Mesendoderm (in vitro differentiated cells): ENCODE measurements around the gene DDOST.

Experiments used
- DNase-seq: peaks from one replicate; pipeline ENCODE4 v3.0.0; 2013
- H2AK5ac ChIP-seq: 2 replicates; pipeline ENCODE4 v1.6.1; 2013; ENCODE audit warnings: low read length, inconsistent platforms
- H2BK120ac ChIP-seq: 2 replicates; pipeline ENCODE4 v1.6.1; 2013; ENCODE audit warnings: low read depth, mild to moderate bottlenecking, low read length, moderate library complexity, mixed read lengths
- H2BK15ac ChIP-seq: replicated peaks from 2 replicates; pipeline ENCODE4 v1.6.1; 2013; ENCODE audit warnings: low read depth, mild to moderate bottlenecking, moderate library complexity
- H2BK5ac ChIP-seq: 2 replicates; pipeline ENCODE4 v1.6.1; 2013; ENCODE audit warnings: low read length, inconsistent platforms
- H3K18ac ChIP-seq: 2 replicates; pipeline ENCODE4 v1.6.1; 2013; ENCODE audit warnings: mild to moderate bottlenecking, low read length, mixed read lengths
- H3K23ac ChIP-seq: one replicate; pipeline ENCODE4 v1.6.1; 2013; ENCODE audit warnings: low read length
- H3K27ac ChIP-seq: 2 replicates; pipeline ENCODE4 v1.5.1; 2013; ENCODE audit warnings: low read depth, mild to moderate bottlenecking, inconsistent platforms, low read length, moderate library complexity
- H3K27me3 ChIP-seq: 2 replicates; pipeline ENCODE4 v1.6.1; 2013; ENCODE audit warnings: low read length, control low read depth, mild to moderate bottlenecking, inconsistent platforms; ENCODE audit not compliant: insufficient read depth, poor library complexity
- H3K36me3 ChIP-seq: 2 replicates; pipeline ENCODE4 v1.6.1; 2013; ENCODE audit warnings: low read length, inconsistent platforms; ENCODE audit not compliant: control insufficient read depth, insufficient read depth
- H3K4ac ChIP-seq: one replicate; pipeline ENCODE4 v1.6.1; 2013; ENCODE audit warnings: low read depth, mild to moderate bottlenecking, low read length, moderate library complexity
- H3K4me1 ChIP-seq: 2 replicates; pipeline ENCODE4 v1.6.1; 2013; ENCODE audit warnings: low read depth, low read length, inconsistent platforms; ENCODE audit not compliant: control insufficient read depth
- H3K4me2 ChIP-seq: 2 replicates; pipeline ENCODE4 v1.6.1; 2013; ENCODE audit warnings: low read length
- H3K4me3 ChIP-seq: 2 replicates; pipeline ENCODE4 v1.5.1; 2013; ENCODE audit warnings: mild to moderate bottlenecking, low read length
- H3K56ac ChIP-seq: one replicate; pipeline ENCODE4 v1.6.1; 2013; ENCODE audit warnings: low read length
- H3K79me1 ChIP-seq: 2 replicates; pipeline ENCODE4 v1.6.1; 2013; ENCODE audit warnings: low read length, inconsistent platforms
- H3K79me2 ChIP-seq: 2 replicates; pipeline ENCODE4 v1.6.1; 2013; ENCODE audit warnings: mild to moderate bottlenecking, low read length; ENCODE audit not compliant: control insufficient read depth, insufficient read depth
- H3K9ac ChIP-seq: 2 replicates; pipeline ENCODE4 v1.6.1; 2013; ENCODE audit warnings: low read length, inconsistent platforms
- H4K5ac ChIP-seq: one replicate; pipeline ENCODE4 v1.6.1; 2013; ENCODE audit warnings: low read length
- H4K8ac ChIP-seq: one replicate; pipeline ENCODE4 v1.6.1; 2013; ENCODE audit warnings: low read depth, mild to moderate bottlenecking, control low read depth, low read length, moderate library complexity
- WGBS: extraction: QIAGEN DNeasy Blood & Tissue Kit; methylation state at CpG from one replicate; pipeline ENCODE4 v1.1.7; 2013; ENCODE audit warnings: low lambda C conversion rate, missing lambda C conversion rate; ENCODE audit not compliant: insufficient coverage; ENCODE audit errors: extremely low coverage; 5-methylcytosine and 5-hydroxymethylcytosine counted together

Gene DDOST

GRCh38 chr1:20648438-20648837, 12.7 kb downstream of the DDOST start:
- H3K4me1 ChIP-seq = no peaks in the 10 kb centered on the region
- no peak overlapping the region for H3K4me2 ChIP-seq
- H4K5ac ChIP-seq = no peak overlapping the region
- H2BK5ac ChIP-seq = no peak overlapping the region
- no peak overlapping the region for H4K8ac ChIP-seq
- no peak overlapping the region for H3K4ac ChIP-seq
- H3K23ac ChIP-seq = no peak overlapping the region
- no peak overlapping the region for H3K4me3 ChIP-seq
- no peaks in the 10 kb centered on the region for H3K79me1 ChIP-seq
- peaks cover 13% of the 10 kb centered on the region for H3K36me3 ChIP-seq
- no peak overlapping the region for H3K9ac ChIP-seq
- no peak for DNase-seq
- H3K56ac ChIP-seq = no peak overlapping the region
- H2BK120ac ChIP-seq = no peak overlapping the region
- no peak overlapping the region for H2AK5ac ChIP-seq
- H3K18ac ChIP-seq = no peak overlapping the region
- no peaks in the 10 kb centered on the region for H3K27me3 ChIP-seq
- H3K79me2 ChIP-seq = no peaks in the 10 kb centered on the region
- no peak overlapping the region for H3K27ac ChIP-seq
- no peak overlapping the region for H2BK15ac ChIP-seq
- no CpG with 5 or more reads among the region's 13 CpGs for WGBS

- Histone ChIP-seq H3K4ac (no peak overlapping the region), H4K5ac (no peak overlapping the region), H2BK5ac (no peak overlapping the region), H3K18ac (no peak overlapping the region), H2BK15ac (no peak overlapping the region), H3K4me2 (no peak overlapping the region), H3K36me3 (peaks cover 8% of the 10 kb centered on the region), H2AK5ac (no peak overlapping the region), H2BK120ac (no peak overlapping the region), H4K8ac (no peak overlapping the region), H3K4me3 (no peak overlapping the region), H3K23ac (no peak overlapping the region), H3K4me1 (no peaks in the 10 kb centered on the region), H3K27me3 (no peaks in the 10 kb centered on the region), H3K9ac (no peak overlapping the region), H3K79me2 (no peaks in the 10 kb centered on the region), H3K79me1 (no peaks in the 10 kb centered on the region), H3K56ac (no peak overlapping the region), H3K27ac (no peak overlapping the region)
- WGBS = no CpG with 5 or more reads among the region's 14 CpGs
- no peak for DNase-seq
Observed at GRCh38 chr1:20645414-20645813, 15.8 kb downstream of the DDOST start.

- Histone ChIP-seq H3K4me2 (no peak overlapping the region), H3K56ac (no peak overlapping the region), H3K79me2 (no peaks in the 10 kb centered on the region), H3K4me3 (no peak overlapping the region), H3K27ac (no peak overlapping the region), H2BK5ac (no peak overlapping the region), H2AK5ac (no peak overlapping the region), H3K18ac (no peak overlapping the region), H3K27me3 (no peaks in the 10 kb centered on the region), H2BK120ac (no peak overlapping the region), H2BK15ac (no peak overlapping the region), H4K5ac (no peak overlapping the region), H3K23ac (no peak overlapping the region), H3K79me1 (no peaks in the 10 kb centered on the region), H3K4ac (no peak overlapping the region), H4K8ac (no peak overlapping the region), H3K36me3 (peaks cover 10% of the 10 kb centered on the region), H3K4me1 (no peaks in the 10 kb centered on the region), H3K9ac (no peak overlapping the region)
- DNase-seq = no peak
- no CpG with 5 or more reads among the region's 13 CpGs for WGBS
Observed at GRCh38 chr1:20644416-20644815, 16.8 kb downstream of the DDOST start.

- H3K9ac ChIP-seq = no peak overlapping the region
- H2BK15ac ChIP-seq = no peak overlapping the region
- no peak overlapping the region for H3K4me3 ChIP-seq
- no peak overlapping the region for H3K18ac ChIP-seq
- no peaks in the 10 kb centered on the region for H3K4me1 ChIP-seq
- no CpG with 5 or more reads among the region's 6 CpGs for WGBS
- no peak for DNase-seq
- H4K8ac ChIP-seq = no peak overlapping the region
- no peaks in the 10 kb centered on the region for H3K79me1 ChIP-seq
- H3K4ac ChIP-seq = no peak overlapping the region
- no peak overlapping the region for H3K27ac ChIP-seq
- no peak overlapping the region for H3K4me2 ChIP-seq
- no peaks in the 10 kb centered on the region for H3K79me2 ChIP-seq
- no peak overlapping the region for H2BK120ac ChIP-seq
- H2BK5ac ChIP-seq = no peak overlapping the region
- H2AK5ac ChIP-seq = no peak overlapping the region
- no peak overlapping the region for H4K5ac ChIP-seq
- H3K56ac ChIP-seq = no peak overlapping the region
- no peak overlapping the region for H3K23ac ChIP-seq
- peaks cover 7% of the 10 kb centered on the region for H3K36me3 ChIP-seq
- no peaks in the 10 kb centered on the region for H3K27me3 ChIP-seq
Observed at GRCh38 chr1:20643080-20643479, 18.1 kb downstream of the DDOST start.

GRCh38 chr1:20641975-20642374, 19.2 kb downstream of the DDOST start:
- Histone ChIP-seq H3K18ac (no peak overlapping the region), H3K4ac (no peak overlapping the region), H2BK15ac (no peak overlapping the region), H3K79me2 (no peaks in the 10 kb centered on the region), H3K27ac (no peak overlapping the region), H3K23ac (no peak overlapping the region), H3K27me3 (no peaks in the 10 kb centered on the region), H2BK5ac (no peak overlapping the region), H3K56ac (no peak overlapping the region), H4K5ac (no peak overlapping the region), H3K4me1 (no peaks in the 10 kb centered on the region), H3K79me1 (no peaks in the 10 kb centered on the region), H3K9ac (no peak overlapping the region), H3K4me3 (no peak overlapping the region), H4K8ac (no peak overlapping the region), H2BK120ac (no peak overlapping the region), H3K4me2 (no peak overlapping the region), H3K36me3 (peaks cover 6% of the 10 kb centered on the region), H2AK5ac (no peak overlapping the region)
- no CpG with 5 or more reads among the region's 10 CpGs for WGBS
- no peak for DNase-seq

- no CpG with 5 or more reads among the region's 6 CpGs for WGBS
- no peak overlapping the region for H2BK5ac ChIP-seq
- no peak overlapping the region for H3K4ac ChIP-seq
- no peak overlapping the region for H3K27ac ChIP-seq
- H3K9ac ChIP-seq = no peak overlapping the region
- H3K79me2 ChIP-seq = no peaks in the 10 kb centered on the region
- H3K18ac ChIP-seq = no peak overlapping the region
- no peak overlapping the region for H4K8ac ChIP-seq
- no peaks in the 10 kb centered on the region for H3K79me1 ChIP-seq
- DNase-seq = peak; percentile 67
- H2AK5ac ChIP-seq = no peak overlapping the region
- no peak overlapping the region for H2BK15ac ChIP-seq
- H3K4me3 ChIP-seq = no peak overlapping the region
- H2BK120ac ChIP-seq = no peak overlapping the region
- no peak overlapping the region for H3K23ac ChIP-seq
- no peak overlapping the region for H3K4me2 ChIP-seq
- no peak overlapping the region for H4K5ac ChIP-seq
- H3K4me1 ChIP-seq = no peaks in the 10 kb centered on the region
- H3K56ac ChIP-seq = no peak overlapping the region
- H3K36me3 ChIP-seq = peaks cover 6% of the 10 kb centered on the region
- no peaks in the 10 kb centered on the region for H3K27me3 ChIP-seq
Observed at GRCh38 chr1:20640183-20640597, 21.0 kb downstream of the DDOST start.
